IgD-negative memory B cell (primary cell): ENCODE results near the gene RIPK4. TPM values are rescaled to one million over a fixed set of nuclear protein-coding genes. Genes with fewer than 3 reads are reported as not detected.

Source experiments
- H3K27ac Mint-ChIP-seq, 3 donors: one replicate each; pipeline ENCODE4 v1.8.0; 2020 to 2022; ENCODE audit warnings: mild to moderate bottlenecking in 3 of 3, mixed read lengths in 3 of 3, moderate library complexity in 1 of 3
- H3K27me3 Mint-ChIP-seq: one replicate; pipeline ENCODE4 v1.8.0; 2021; ENCODE audit warnings: mixed read lengths
- H3K36me3 Mint-ChIP-seq: one replicate; pipeline ENCODE4 v1.8.0; 2020; ENCODE audit warnings: mild to moderate bottlenecking, mixed read lengths
- H3K4me1 Mint-ChIP-seq, 3 donors: one replicate each; pipeline ENCODE4 v1.8.0; 2020 to 2022; ENCODE audit warnings: mixed read lengths in 3 of 3, mild to moderate bottlenecking in 1 of 3
- H3K4me3 Mint-ChIP-seq, 4 donors: one replicate each; pipeline ENCODE4 v1.8.0; 2020 to 2022; ENCODE audit warnings: mild to moderate bottlenecking in 4 of 4, mixed read lengths in 4 of 4, moderate library complexity in 3 of 4
- H3K9me3 Mint-ChIP-seq, 3 donors: one replicate each; pipeline ENCODE4 v1.8.0; 2020 to 2021; ENCODE audit warnings: mixed read lengths in 3 of 3, mild to moderate bottlenecking in 1 of 3
- polyA plus RNA-seq: library from polyadenylated mRNA; unstranded; fragments of 300-500 nt; fragmentation: Illumina TruSeq; gene quantifications from one replicate; pipeline ENCODE4 v1.2.3, GENCODE V29; 2021

RIPK4 gene
- polyA plus RNA-seq, 1 donor from 2014 or later = not detected

GRCh38 chr21:41745971-41746743 lies 20.7 kb downstream of the RIPK4 start:
- H3K36me3 Mint-ChIP-seq = no peaks in the 10 kb centered on the region
- H3K4me1 Mint-ChIP-seq = peaks cover 0 to 3% (median 1%) of the 10 kb centered on the region in 3 donors
- no peak overlapping the region for H3K4me3 Mint-ChIP-seq
- H3K27me3 Mint-ChIP-seq = peaks cover 3% of the 10 kb centered on the region
- peaks cover 0 to 2% (median 0%) of the 10 kb centered on the region in 3 donors for H3K9me3 Mint-ChIP-seq
- H3K27ac Mint-ChIP-seq = no peak overlapping the region

- peaks cover 1% of the 10 kb centered on the region for H3K27me3 Mint-ChIP-seq
- no peaks in the 10 kb centered on the region for H3K36me3 Mint-ChIP-seq
- H3K4me3 Mint-ChIP-seq = no peak overlapping the region
- H3K27ac Mint-ChIP-seq = no peak overlapping the region
- H3K9me3 Mint-ChIP-seq = peaks cover 0 to 2% (median 0%) of the 10 kb centered on the region in 3 donors
- H3K4me1 Mint-ChIP-seq = peaks cover 0 to 3% (median 1%) of the 10 kb centered on the region in 3 donors
Observed at GRCh38 chr21:41745026-41745820, 21.6 kb downstream of the RIPK4 start.

- Mint-ChIP-seq H3K36me3 (no peaks in the 10 kb centered on the region), H3K27ac (no peak overlapping the region), H3K27me3 (peaks cover 1% of the 10 kb centered on the region), H3K4me1 (peaks cover 0 to 3% (median 1%) of the 10 kb centered on the region in 3 donors), H3K9me3 (peaks cover 0 to 2% (median 0%) of the 10 kb centered on the region in 3 donors), H3K4me3 (no peak overlapping the region)
Observed at GRCh38 chr21:41744028-41744930, 22.6 kb downstream of the RIPK4 start.

GRCh38 chr21:41743321-41744027 lies 23.4 kb downstream of the RIPK4 start:
- Mint-ChIP-seq H3K9me3 (peaks cover 0 to 4% (median 2%) of the 10 kb centered on the region in 3 donors), H3K4me1 (peaks cover 0 to 3% (median 1%) of the 10 kb centered on the region in 3 donors), H3K36me3 (no peaks in the 10 kb centered on the region), H3K27me3 (peaks cover 1% of the 10 kb centered on the region), H3K4me3 (no peak overlapping the region), H3K27ac (no peak overlapping the region)

GRCh38 chr21:41742073-41742875 lies 24.6 kb downstream of the RIPK4 start:
- Mint-ChIP-seq H3K4me1 (peaks cover 0 to 3% (median 1%) of the 10 kb centered on the region in 3 donors), H3K9me3 (peaks cover 2 to 13% (median 4%) of the 10 kb centered on the region in 3 donors), H3K27me3 (peaks cover 1% of the 10 kb centered on the region), H3K4me3 (no peak overlapping the region), H3K36me3 (no peaks in the 10 kb centered on the region), H3K27ac (no peak overlapping the region)

GRCh38 chr21:41741253-41742072 lies 25.4 kb downstream of the RIPK4 start:
- peaks cover 0 to 2% (median 1%) of the 10 kb centered on the region in 3 donors for H3K4me1 Mint-ChIP-seq
- peaks cover 1% of the 10 kb centered on the region for H3K27me3 Mint-ChIP-seq
- H3K9me3 Mint-ChIP-seq = peaks cover 4 to 17% (median 4%) of the 10 kb centered on the region in 3 donors
- H3K27ac Mint-ChIP-seq = no peak overlapping the region
- H3K36me3 Mint-ChIP-seq = no peaks in the 10 kb centered on the region
- no peak overlapping the region for H3K4me3 Mint-ChIP-seq

GRCh38 chr21:41740604-41741252 lies 26.1 kb downstream of the RIPK4 start:
- Mint-ChIP-seq H3K4me3 (peak overlapping the region in 1 of 4 donors; percentile 49), H3K36me3 (no peaks in the 10 kb centered on the region), H3K27me3 (peaks cover 2% of the 10 kb centered on the region), H3K27ac (no peak overlapping the region), H3K9me3 (peaks cover 4 to 17% (median 7%) of the 10 kb centered on the region in 3 donors), H3K4me1 (peaks cover 0 to 2% (median 1%) of the 10 kb centered on the region in 3 donors)

GRCh38 chr21:41739936-41740335 lies 26.9 kb downstream of the RIPK4 start:
- H3K4me1 Mint-ChIP-seq = peaks cover 0 to 2% (median 1%) of the 10 kb centered on the region in 3 donors
- H3K36me3 Mint-ChIP-seq = peaks cover 2% of the 10 kb centered on the region
- no peak overlapping the region for H3K4me3 Mint-ChIP-seq
- no peak overlapping the region for H3K27ac Mint-ChIP-seq
- H3K27me3 Mint-ChIP-seq = peaks cover 4% of the 10 kb centered on the region
- H3K9me3 Mint-ChIP-seq = peaks cover 4 to 17% (median 7%) of the 10 kb centered on the region in 3 donors

GRCh38 chr21:41739011-41739410 lies 27.8 kb downstream of the RIPK4 start:
- Mint-ChIP-seq H3K36me3 (peaks cover 2% of the 10 kb centered on the region), H3K4me3 (no peak overlapping the region), H3K27me3 (peaks cover 6% of the 10 kb centered on the region), H3K4me1 (peaks cover 0 to 2% (median 1%) of the 10 kb centered on the region in 3 donors), H3K9me3 (peaks cover 4 to 17% (median 9%) of the 10 kb centered on the region in 3 donors), H3K27ac (no peak overlapping the region)

GRCh38 chr21:41737651-41738324 lies 29.1 kb downstream of the RIPK4 start:
- peaks cover 6% of the 10 kb centered on the region for H3K27me3 Mint-ChIP-seq
- H3K9me3 Mint-ChIP-seq = peaks cover 7 to 21% (median 12%) of the 10 kb centered on the region in 3 donors
- peaks cover 2% of the 10 kb centered on the region for H3K36me3 Mint-ChIP-seq
- H3K4me3 Mint-ChIP-seq = no peak overlapping the region
- no peak overlapping the region for H3K27ac Mint-ChIP-seq
- H3K4me1 Mint-ChIP-seq = peaks cover 0 to 2% (median 1%) of the 10 kb centered on the region in 3 donors

- peaks cover 2% of the 10 kb centered on the region for H3K36me3 Mint-ChIP-seq
- H3K4me1 Mint-ChIP-seq = no peaks in the 10 kb centered on the region
- H3K27me3 Mint-ChIP-seq = peaks cover 9% of the 10 kb centered on the region
- no peak overlapping the region for H3K4me3 Mint-ChIP-seq
- H3K9me3 Mint-ChIP-seq = peaks cover 7 to 35% (median 22%) of the 10 kb centered on the region in 3 donors
- no peak overlapping the region for H3K27ac Mint-ChIP-seq
Observed at GRCh38 chr21:41736423-41736822, 30.4 kb downstream of the RIPK4 start.
